GM19324 (cell line): ENCODE results near the gene ARHGAP26.

Experiments
- ATAC-seq: cut with Tn5 transposase; IDR thresholded peaks from one replicate; pipeline ENCODE4 v1.9.1; 2021; ENCODE audit warnings: mild to moderate bottlenecking, moderate library complexity; ENCODE audit not compliant: unreplicated experiment, low FRiP score

Gene ARHGAP26

DNA sequence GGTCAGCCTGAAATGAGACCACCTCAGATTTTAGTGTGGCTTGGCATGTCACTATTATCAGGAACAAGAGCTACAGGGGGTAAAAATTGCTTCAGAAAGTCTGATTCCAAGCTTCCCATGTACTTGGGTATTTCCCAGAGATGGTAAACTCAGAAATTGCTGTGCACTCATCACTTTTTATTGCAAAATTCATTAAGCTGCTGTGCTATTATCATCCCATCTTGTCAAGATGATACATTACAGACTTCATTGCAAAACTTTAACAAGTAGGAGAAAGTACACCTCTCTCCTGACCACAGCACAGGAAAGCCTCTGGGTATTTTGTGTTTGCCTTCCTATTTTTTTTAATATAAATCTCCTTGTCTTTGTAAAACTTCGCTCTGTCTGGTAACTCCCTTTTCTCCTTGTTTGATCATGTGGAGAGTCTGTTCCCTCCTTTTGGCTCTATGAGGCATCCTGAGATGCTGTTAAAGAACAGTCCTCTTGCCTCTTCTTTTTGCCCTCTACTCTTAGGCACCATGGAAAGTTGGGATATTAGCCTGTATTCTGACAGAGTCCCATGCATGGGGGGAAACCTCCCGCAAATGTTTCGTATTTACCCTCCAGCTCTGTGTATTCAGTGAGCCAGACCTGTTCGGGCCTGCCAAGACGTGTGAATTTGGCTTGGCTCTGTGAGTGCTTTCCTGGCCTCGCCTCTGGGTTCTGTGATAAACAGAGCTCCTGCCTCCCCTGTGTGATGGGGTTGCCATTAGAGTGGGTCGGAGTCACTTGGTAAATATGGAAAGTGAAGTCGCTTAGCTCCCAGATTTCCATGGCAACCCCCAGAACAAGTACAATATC is 372.6 kb downstream of the ARHGAP26 start:
- ATAC-seq, result no peak

DNA sequence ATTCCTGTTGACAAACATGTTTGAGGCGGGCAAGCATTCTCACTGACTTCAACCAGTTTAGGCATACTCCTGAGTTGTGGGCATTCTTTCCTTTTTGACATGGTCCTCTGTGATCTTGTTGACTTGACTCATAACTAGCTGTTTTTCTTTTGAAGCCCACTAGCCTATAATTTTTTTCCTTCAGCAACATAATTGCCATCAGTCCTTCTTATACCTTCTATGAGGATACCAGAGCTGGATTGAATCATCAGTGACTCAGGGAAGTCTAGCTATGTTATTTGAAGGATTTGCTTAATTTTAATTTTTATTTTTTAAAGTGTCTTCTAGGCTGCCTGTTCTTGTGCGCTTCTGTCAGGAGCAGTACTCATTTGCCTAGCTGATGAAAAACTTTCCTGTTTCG is 373.8 kb downstream of the ARHGAP26 start:
- no peak for ATAC-seq

DNA sequence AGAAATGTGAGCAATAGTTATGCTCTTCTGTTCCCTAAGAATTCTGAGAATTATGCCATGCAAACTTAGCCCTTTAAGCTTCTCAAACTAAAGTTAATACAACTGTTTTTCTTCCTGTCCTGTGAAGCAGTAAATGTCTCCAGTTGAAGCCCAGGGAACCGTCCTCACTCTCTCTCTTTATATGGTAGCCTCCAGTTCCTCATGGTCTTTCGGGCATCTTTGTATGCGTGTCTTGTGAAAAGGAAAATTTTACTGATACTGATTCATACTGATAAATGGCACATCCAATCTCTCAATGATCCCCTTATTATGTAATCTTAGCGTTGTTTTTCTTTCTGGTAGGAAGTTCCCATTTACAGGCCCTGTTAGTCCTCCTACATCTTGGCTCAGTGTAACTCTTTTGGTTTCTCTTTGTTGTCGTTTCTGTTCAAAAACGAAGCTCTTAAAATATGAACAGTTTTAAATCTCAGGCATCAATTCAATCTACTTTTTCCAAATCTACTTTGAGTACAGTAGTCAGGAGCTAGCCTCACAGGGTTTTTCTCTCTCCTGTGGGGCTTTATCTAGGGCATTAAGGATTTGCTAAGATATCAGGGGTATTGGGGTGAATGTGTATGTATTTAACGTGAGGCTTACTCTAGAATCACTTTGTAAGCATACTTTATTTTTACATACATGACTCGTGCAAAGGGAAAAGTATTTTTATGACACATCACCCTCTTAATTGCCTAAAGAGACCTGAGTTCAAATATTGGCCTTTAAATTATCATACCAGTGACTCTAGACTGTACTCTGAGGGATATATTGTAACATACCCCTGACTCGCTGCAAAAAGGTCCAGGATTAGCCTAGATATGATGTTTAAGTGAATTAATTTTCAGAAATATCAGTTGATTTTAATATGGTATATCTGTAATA is 375.3 kb downstream of the ARHGAP26 start:
- ATAC-seq, result no peak

DNA sequence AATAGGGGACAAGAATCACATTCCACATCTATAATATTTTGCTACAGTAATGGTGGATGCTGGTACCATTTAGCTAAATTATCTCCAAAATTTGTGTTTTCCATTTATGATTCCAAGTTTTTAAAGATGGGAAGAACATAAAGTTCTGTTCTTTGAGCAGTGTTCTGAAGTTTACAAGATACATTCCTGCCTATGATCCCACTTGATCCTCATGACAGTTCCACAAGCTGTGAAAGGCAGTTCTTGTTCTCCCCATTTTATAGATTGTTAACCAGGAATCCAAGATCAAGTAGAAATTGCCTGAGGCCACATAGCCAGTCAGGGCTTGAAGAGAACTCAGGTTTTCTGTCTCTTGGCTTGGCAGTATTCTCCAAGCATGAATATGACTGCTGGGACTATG is 376.0 kb downstream of the ARHGAP26 start:
- ATAC-seq, result no peak

DNA sequence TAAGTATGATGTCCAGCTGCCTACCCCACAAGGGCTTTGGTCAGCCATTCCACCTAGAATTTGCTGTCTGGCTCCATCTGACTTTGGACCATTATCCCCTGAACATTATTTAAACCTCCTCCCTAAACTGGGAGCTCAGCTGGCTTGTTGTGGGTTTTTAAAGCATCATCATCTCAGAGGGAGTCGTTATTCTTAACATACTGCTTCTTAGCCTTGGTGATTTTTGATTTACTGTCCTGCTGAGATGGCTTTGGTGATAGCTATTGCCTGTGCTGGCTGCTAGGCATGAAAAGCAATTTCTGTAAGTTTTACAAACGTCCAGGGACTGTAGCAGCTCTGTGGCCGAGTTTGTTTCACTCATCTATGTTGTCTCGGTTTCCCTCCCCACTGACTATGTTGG is 377.2 kb downstream of the ARHGAP26 start:
- ATAC-seq, result no peak

DNA sequence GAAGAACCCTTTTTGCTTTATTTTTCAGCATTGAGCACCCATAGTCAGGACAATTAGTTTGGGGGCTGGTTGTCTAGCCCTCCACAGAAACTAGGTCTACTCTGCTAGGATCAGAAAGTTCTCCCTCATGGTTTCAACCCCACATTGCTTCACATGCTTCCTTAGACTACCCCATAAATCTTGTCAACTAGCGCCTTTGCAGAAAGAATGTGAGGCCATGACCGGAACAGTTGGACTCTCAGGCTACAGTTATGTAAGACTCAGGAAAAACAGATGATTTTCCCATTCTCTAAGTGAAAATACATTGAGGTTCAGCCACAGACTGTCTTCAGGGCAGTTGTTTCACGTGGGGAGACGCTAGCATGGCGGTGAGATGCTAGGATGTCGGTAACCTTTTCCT is 377.7 kb downstream of the ARHGAP26 start:
- ATAC-seq, result no peak

DNA sequence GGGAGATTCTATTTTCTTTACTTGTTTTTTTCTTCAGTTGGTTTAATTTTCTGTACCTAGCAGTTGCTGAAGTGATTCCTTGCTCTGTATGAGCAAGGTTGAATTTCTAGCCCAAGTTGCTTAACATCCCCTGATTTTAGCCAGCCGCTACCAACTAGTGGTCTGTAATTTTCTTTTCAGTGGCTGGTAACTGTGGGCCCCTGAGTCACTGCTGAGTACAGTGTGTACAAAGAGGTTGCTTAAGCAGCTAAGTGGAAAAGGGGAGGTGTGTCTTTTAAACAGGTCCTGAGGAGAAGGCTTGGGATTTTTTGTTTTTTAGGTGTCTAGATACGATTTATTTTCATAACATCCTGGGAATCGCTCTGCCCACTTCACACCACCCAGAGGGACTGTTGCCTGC is 378.6 kb downstream of the ARHGAP26 start:
- no peak for ATAC-seq

DNA sequence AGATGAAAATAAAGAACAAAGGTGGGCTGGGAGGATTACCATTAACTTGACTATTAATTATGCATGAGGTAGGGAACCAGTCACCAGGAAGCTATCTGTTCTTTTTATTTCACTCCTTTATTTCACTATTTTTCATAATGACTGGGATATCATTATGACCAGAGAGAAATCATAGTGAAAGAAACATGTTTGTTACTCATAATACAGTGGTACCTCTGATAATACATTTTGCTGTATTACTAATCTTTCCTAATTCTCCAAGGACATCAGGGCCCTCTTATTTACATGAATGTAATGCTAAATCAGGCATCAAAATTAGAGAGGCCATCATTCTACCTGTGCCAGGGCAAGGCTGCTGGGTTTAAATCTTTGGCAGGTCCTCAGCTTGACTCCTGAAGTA is 379.6 kb downstream of the ARHGAP26 start:
- ATAC-seq, result no peak

DNA sequence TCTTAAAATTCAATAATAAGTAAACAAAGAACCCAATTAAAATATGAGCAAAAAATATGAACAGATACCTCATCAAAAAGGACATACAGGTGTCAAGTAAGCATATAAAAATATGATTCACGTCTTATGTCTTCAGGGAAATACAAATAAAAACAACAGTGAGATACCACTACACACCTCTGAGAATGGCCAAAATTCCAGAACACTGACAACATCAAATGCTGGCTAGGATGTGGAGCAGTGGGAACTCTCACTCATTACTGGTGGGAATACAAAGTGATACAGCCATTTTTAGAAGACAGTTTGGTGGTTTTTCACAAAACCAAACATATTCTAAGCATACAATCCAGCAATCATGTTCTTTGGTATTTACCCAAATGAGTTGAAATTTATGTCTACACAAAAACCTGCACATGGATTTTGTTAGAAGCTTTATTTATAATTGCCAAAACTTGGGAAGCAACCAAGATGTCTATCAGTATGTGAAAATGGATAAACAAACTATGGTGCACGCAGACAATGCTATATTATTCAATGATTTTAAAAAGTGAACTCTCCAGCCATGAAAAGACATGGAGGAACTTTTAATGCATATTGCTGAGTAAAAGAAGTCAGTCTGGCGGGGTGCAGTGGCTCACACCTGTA is 381.0 kb downstream of the ARHGAP26 start:
- no peak for ATAC-seq

DNA sequence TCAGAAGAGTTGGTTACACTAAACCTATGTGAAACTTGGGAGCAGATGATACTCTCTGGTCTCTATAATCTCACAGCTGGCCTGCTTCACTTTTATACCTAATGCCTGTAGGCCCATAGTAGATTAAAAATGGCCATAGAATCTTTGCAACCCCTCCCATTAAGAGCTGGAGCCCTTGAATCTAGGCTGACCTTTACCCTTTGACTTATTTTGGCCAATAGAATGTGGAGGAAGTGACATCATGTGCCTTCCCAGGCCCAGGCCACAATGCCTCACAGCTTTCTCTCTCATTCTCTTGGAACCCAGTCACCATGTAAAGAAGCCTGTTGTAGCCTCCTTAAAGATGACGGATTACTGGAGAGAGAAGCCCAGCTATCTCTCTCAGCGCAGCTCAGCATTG is 382.3 kb downstream of the ARHGAP26 start:
- no peak for ATAC-seq

DNA sequence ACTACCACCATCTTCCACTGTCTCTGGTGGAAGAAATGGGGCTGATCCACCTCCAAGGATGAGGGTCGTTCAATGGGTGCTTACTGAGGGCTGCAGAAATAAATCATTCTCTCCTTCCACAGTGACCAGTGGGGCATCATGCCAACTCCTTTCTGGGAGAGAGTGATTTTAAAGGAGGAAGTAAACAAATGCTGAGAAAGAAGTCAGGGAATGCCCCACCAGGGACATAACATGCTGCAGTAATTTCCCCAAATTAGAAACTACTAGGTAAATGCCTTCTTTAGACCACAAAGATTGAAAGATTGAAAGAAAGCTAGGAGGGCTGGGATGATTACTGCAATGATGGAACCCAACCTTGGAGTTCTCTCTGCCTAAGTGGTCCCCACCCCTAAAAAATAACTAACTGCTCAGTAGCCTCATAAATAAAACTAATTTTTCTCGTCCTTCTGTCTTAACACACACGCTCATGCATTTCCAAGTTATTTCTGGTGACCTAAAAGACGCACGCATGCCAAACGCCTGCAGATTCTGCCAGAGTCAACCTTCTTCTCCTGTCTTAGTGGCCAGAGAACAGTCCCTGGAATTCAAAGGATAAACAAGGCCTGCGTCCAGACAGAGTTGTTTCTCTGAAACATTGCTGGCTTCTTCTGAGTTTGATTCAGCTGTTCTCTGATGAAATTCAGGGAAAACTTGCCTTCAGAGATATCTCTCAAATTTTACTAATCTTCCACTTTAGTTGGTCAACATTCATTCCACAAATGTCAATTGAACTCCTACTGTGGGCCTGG is 383.3 kb downstream of the ARHGAP26 start:
- ATAC-seq, result no peak

DNA sequence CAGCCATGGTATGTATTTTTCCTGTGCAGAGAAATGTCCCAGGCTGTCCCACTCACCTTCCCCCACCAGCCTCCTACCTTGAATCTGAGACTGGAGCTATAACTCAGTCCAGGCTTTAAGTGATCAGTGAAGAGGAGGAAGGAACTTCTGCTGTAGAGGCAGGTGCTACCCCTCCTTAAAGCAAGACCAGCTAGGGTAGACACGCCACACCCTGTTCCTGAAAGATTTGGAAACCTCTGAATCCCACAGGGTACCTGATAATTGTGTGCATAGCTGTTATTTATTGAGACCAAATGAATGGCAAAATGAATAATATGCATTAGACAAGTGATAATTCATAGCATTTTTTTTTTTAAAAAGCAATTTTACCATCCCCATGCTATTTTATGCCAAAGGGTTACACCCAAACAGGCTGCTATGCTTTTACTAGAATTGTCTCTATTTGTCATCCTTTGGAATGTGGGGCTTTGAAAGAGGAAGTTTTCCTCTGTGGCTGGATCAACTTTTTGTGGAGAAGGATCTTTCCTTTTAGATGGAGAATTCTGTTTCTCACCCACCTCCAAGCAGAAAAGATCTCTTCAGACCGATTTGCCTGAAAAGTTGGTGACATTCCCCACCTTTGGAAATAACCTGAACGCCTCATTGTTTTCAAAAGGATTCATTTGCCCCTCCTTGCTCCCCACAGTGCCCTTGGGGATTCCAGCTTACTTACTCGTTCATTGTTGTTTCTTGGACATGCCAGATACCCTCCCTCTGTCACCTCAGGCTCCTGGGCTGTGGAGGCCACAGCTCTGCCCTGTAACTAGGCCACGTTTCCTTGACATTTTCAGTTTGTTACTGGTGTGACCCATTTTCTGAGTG is 384.6 kb downstream of the ARHGAP26 start:
- no peak for ATAC-seq

DNA sequence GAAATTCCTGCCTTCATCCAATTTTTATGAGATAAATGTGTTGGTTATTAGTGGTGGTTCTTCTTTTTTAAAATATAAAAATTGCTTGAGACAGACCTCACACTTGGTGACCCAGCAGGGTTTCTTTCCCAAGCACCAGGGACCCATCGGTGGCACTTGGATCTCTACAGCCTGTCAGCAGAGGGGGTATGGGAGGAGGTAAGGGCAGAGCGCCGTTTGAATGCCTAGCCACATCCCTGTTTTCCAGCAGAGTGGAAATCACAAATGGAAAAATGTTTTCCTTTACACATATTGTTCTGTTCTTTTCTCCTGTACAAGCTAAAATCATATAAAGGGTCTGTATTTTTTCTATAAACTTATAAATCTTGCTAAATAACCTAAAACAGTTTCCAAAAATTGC is 385.3 kb downstream of the ARHGAP26 start:
- ATAC-seq, result no peak

DNA sequence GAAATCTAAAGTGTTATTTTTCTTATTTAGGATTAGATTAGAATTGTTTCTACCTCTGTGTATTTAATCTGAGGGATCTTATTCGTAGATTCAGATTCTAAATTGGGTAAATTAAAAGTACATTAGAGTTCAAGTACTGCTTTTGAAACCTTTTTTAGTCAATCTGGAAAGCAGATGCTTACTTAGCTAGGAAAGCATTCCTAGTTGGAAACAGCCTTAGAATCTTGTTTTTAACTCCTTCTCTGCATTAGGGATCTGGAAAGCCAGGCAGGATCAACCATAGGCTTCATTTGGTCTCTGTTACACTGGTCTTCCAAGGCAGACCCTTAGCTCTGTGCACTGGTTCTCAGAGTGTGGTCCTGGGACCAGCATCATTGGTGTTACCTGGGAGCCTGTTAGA is 385.9 kb downstream of the ARHGAP26 start:
- no peak for ATAC-seq

DNA sequence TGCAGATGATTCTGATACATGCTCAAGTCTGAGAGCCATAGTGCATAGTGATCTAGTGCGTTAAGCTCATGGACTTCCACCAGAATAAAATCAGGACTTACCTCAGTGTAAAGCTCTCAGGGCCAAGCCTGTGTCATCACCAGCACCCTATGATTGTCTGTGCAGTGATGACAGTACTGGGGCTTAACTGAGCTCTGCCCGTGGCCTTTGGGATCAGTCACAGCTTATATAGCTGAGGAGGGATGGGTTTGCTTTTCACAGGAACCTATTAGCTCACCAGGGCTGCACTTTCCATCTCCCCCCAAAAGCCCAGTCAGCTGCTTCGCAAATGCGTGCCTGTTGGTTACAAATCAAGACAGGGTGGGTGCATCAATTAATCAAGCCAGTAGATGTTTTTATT is 386.4 kb downstream of the ARHGAP26 start:
- no peak for ATAC-seq

DNA sequence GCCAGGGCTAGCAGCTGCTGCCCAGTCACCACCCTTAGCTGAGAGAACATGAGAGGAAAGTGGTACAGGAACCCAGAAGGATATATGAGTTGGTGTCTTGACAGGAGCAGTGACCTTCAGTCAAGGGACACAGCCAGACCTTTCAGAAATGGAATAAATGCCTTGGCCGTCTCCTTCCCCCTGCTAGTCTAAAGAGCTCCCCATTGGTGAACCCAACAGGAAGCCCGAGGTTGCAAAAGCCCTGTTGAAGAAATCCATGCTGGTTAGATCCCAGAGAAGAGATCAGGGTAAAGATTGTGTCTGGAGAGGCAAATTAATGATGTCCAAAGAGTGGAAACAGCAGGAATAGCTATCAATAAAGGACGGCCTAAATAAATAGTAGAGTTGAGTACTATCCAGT is 388.9 kb downstream of the ARHGAP26 start:
- ATAC-seq, result no peak

DNA sequence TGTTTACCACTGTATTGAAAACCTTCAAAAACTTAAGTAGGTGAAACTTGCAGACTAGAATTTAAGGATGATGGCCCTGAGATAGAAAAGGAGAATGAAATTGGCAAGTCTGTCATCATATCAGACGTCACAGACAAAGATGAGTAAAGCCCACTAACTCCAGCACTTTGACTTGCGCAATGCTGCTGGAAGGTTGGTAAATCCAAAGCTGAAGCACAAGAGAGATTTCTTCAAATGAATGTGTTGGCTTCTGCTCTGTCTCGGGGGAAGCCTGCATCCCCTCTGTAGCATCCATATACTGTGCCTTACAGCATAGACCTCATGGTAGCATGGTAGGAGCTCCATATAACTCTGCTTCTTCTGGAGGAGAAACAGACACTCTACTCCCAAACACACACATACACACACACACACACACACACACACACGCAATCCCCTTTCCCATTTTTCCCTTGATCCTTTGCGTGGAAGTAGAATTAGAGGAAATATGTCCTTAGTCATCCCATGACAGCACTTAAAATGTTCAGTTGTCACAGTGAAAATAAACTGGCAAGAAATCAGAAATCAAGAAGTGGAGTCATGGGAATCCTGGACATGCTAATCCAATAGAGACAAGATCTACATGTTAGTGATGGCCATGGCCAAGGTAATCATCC is 391.8 kb downstream of the ARHGAP26 start:
- no peak for ATAC-seq

DNA sequence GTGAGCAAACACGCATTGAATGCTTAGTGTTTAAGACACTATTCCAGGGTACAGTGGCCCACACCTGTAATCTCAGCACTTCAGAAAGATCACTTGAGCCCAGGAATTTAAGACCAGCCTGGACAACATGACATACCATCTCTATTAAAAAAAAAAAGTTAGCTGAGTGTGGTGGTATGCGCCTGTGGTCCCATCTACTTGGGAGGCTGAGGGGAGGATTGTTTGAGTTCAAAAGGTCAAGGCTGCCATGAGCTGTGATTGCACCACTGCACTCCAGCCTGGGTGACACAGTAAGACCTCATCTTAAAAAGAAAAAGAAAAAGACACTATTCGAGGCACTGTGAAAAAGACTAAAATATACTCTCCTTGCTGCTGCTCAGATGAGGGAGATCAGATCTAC is 392.6 kb downstream of the ARHGAP26 start:
- ATAC-seq, result no peak

DNA sequence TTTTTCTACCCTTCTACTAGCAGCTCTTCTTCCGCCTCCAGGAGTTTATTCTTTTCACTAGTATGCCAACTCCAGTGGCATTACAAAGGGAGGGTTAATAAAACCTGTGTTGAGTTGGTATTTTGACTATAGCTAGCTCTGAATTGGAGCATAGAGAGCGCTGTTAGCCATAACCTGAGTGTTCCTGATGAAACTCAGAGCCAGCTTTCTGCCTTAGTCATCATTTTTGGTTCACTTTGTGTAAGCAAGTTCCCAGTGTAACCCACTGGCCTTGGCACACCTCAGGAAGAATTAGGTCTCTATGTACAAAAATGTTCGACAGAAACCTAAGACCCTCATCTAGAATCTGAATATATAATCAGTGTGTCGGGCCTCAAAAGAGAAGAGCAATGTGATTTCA is 394.4 kb downstream of the ARHGAP26 start:
- no peak for ATAC-seq
